HTR-8/SVneo (cell line): ENCODE results near the gene CSF2RB.

Experiments used
- DNase-seq: peaks from one replicate; pipeline ENCODE4 v3.0.0; 2011; ENCODE audit warnings: low spot score, mixed read lengths; ENCODE audit not compliant: insufficient read length
- FAIRE-seq: peaks from 2 replicates; lab custom pipeline; 2011; peaks lifted over from hg19 to GRCh38; lab: Jason Lieb, UNC

The CSF2RB gene

DNA sequence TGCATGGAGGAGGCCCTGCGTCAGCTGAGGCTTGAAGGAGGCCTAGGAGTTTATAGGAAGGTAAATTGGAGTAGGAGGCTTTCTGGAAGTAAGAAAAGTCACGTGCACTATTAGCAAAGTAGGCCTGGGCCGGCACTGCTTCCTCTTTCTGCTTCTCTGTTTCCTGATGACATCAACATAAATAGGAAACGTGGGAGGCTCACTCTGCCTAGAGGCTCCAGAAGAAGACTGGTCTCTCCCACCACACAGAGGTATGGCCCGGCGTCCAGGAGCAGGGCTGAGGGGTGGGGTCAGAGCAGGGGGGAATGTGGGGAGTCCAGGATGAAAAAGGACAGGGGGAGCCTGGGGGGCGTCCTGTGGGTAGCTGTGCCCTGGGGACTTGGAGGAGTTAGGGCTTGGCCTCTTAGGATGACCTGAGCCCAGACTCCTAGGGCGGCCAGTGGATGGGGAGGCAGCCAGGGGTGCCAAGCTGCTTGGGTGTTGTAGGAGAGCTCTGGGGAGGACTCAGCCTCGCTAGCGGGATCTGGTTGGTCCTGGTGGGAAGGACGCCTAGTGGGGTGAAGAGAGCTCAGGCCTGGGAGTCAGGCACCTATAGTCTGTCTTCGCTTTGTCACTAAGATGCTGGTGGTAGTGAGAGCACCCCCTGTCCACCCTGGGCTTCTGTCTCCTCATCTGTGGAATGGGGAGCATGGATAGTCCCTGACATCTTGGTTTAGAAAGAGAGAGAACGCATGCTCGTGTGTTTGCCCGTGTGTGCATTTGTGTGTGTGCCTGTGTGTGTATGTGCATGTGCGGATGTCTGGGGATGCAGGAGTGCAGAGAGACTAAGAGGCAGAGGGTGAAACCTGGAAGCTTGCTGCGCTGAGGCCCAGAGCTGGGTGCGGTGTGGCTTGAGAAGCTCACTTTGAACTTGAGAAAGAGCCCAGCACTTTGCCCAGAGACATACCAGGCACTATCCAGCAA lies at the start of gene CSF2RB:
CSF2RB (plus strand) TSS at position 202 of the 963 bp plus-strand sequence. CDS start 8,580 bp downstream, outside the sequence.
- FAIRE-seq (no peak), DNase-seq (no peak)

DNA sequence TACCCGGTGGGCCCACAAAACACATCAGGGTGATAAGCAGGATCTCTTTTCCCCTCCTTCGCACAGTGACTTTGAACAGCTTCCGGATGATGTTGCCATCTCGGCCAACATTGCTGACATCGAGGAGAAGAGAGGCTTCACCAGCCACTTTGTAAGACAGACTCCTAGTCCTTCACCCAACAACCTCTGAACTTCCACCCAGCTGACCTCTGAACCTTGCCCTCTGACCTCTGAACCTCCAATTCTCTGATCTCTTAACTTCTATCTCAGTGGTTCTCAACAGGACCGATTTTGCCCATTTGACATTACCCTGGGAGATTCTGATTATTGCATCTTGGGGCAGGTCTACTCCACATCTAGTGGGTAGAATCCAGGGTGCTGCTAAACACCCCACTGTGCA lies 49.4 kb upstream of the CSF2RB start:
- no peak for FAIRE-seq
- no peak for DNase-seq

DNA sequence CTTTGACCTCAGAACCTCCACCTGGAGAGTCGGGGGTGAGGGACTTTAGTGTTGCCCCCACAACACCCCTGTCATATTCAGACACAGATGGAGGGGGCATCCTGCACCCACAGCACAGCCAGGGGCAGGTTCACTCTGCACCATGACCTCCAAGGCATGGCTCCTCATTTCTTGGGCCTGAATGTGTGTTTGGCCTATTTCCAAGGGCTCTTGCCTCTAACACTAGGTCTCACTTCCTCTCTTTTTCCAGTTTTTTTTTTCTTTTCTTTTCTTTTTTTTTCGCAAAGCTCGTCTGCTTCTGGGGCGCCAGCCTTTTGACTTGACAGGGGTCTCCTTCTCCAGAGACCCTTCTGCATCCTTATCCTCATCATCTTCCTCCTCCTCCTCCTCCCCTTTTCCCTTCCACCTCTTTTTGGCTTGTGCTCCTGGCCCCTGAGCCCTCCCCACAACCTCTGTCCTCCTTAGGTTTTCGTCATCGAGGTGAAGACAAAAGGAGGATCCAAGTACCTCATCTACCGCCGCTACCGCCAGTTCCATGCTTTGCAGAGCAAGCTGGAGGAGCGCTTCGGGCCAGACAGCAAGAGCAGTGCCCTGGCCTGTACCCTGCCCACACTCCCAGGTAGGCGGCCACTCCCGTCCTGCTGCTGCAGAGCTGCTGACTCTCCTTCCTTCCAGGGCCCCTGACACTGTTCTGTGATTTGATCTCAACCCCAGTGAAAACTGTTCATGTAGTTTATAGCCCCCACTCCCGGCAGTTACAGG lies 48.8 kb upstream of the CSF2RB start:
- FAIRE-seq (no peak), DNase-seq (no peak)

GRCh38 chr22:36865346-36865745 lies 48.1 kb upstream of the CSF2RB start:
- no peak for DNase-seq
- FAIRE-seq, result no peak

GRCh38 chr22:36867695-36868094 lies 45.7 kb upstream of the CSF2RB start:
- DNase-seq (no peak), FAIRE-seq (no peak)

DNA sequence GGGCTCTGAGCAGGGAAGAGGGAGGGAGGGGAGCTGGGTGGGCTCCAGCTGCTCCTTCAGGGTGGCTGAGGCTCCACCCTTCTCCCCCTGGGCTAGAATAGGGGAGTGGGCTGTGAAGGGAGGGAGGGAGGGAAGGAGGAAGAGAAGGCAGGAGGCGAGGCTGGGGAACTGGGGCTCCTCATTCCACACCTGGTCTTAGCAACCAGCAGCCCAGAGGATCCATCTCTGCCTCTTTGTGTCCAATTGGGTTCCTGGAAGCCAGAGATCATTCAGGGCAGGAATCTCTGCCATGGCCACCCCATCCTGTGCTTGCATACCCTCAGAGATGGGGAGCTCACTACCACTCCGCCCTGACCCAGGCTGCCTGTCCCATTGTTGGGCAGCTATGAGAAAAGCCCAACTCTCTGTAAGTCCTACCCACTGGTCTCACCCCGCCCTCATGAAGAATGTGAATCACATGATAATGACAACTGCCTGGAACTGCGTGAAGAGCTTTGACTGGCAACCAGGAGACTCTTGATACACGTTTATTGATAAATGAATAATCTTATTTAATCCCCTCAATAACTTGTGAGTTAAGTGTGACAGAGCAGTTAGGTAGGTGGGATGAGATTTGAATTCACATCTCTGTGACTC lies 44.8 kb upstream of the CSF2RB start:
- FAIRE-seq (no peak), DNase-seq (no peak)

DNA sequence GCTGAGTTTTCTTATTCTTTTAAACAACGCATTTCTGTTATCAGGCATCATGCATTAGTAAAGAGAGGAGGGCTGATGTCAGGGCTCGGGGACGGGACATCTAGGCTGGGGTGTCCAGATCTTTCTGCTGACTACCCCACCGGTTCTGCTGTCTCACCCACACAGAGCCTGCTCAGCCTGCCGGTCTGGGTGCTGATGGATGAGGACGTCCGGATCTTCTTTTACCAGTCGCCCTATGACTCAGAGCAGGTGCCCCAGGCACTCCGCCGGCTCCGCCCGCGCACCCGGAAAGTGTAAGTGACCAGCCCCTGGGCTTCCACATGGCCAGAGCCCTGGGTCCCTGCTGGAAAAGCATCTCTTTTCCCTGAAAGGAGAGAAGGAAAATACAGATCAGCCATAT lies 43.2 kb upstream of the CSF2RB start:
- DNase-seq, result peak; percentile 56
- no peak for FAIRE-seq

DNA sequence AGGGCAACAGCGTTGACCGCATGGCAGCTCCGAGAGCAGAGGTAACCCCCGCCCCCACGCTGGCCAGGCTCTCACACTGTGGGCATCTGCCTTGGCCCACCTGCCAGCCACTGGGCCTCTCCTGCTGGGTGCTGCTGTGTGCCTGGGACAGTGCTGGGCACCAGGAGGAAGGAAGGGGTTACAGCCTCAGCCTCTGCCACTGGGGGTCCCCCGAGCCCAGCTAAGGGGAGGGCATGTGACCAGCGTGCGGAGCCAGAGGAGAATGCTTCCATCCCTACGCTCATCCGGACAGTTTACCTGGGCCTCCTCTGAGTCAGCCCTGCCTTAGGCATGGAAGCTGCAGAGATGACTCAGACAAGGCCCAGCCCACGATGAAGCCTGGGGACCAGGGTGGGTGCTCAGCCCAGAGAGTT lies 41.8 kb upstream of the CSF2RB start:
- FAIRE-seq (no peak), DNase-seq (peak; percentile 41)

- FAIRE-seq (no peak), DNase-seq (no peak)
Measured at GRCh38 chr22:36872084-36872483, 41.3 kb upstream of the CSF2RB start.

GRCh38 chr22:36872866-36873498 lies 40.4 kb upstream of the CSF2RB start:
- DNase-seq (no peak), FAIRE-seq (no peak)

DNA sequence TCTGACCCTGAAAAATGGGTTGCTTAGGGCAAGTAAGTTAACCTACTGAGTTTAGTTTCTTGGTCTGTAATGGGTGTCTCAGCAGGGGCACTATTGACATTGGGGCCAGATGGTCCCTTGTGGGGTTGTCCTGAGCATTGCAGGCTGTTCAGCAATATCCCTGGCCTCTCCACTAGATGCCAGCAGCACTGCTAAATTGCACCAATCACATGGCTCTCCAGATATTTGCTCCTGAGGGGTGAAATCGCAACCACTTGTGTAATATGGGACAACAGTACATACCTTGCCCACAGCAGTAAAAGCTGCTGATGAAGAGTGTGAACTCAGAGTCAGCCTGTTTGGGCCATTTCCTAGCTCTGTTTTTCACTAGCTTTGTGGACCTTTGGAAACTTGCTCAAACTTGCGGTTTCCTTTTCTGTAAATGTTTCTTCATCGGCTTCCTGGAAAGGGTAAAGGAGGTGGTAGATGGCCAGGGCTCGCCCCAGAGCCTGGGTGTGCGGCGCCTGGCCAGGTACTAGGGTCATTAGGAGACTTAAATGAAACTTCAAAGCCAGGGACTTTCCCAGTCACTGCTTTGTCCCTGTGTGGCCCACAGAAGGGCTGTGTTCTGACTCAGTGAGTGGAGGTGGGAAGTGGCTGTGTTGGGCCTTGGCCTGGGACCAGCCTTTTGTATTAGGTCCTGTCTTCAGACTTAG lies 39.7 kb upstream of the CSF2RB start:
- DNase-seq (peak; percentile 75), FAIRE-seq (no peak)

- DNase-seq, result no peak
- no peak for FAIRE-seq
Measured at GRCh38 chr22:36874309-36874696, 39.1 kb upstream of the CSF2RB start.

- no peak for DNase-seq
- FAIRE-seq, result no peak
Measured at GRCh38 chr22:36874736-36875135, 38.7 kb upstream of the CSF2RB start.

DNA sequence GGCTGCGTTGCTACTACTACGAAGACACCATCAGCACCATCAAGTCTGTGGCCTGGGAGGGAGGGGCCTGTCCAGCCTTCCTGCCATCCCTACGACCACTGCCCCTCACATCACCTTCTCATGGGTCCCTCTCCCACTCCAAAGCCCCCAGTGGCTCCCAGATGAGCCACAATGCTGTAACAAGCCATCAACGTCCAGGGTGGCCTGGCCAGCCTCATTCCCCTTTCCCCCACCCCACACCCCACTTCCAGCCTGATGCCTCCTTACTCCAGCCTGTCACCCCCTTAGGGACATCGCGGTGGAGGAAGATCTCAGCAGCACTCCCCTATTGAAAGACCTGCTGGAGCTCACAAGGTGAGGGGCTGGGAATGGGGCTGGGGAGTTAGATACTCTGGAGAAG lies 37.7 kb upstream of the CSF2RB start:
- FAIRE-seq, result no peak

GRCh38 chr22:36879775-36880174 lies 33.7 kb upstream of the CSF2RB start:
- FAIRE-seq (no peak), DNase-seq (no peak)

More for the DNA sequence above, 37.7 kb upstream of the CSF2RB start:
- no peak for DNase-seq

- FAIRE-seq (no peak), DNase-seq (no peak)
Measured at GRCh38 chr22:36881504-36882245, 31.8 kb upstream of the CSF2RB start.

DNA sequence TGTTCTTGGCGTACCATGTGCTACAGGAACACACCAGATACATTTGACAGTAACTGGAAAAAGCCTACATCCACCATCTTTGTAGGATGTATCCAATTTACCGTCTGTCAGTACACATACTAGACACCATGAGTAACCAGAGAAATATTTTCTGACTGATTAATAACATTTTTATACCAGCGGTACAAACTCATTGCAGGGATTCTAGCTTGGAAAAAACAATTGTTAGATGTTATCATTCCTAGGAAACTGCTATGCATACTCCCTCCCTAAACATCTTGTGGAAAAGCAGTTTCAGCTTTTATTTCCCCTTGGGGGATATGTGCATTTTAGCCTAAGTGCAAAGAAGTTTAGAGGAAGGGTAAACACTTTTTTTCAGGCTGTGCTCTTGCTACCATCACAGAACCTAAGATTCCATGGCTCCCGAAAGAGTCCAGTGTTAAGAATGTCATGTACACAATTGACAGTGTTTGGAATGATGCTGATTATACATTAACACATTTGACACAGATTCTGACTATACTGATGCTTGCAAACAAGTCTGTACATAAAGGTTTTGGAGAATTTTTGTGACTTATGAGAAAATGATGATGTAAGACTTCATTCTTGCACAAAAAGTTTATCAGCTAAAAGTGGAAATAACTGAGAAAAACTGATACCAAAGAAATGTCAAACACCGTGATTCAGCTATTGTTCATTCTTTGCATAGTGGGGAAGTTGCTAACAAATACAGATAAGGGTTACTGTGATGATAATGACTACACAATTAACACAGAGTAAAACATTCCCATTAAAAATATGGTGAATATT lies 28.9 kb upstream of the CSF2RB start:
- FAIRE-seq (no peak), DNase-seq (no peak)

DNA sequence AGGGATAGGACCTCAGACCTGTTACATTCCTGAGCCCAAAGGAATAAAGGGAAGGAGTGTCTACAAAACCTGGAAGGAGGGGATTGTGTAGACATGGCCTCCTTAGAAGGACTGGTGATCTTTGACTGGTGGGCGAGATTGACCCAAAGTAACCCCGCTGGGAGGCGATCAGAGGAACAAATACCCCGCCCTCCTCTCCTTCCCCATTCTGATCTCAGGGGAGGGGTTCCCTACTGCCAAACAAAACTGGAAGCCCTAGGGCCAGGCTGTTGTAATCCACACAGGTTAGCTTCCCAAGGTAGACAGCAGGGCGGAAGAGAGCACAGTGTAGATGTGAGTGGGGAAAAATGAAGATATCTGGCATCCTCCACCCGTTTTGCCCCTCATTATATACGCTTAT lies 28.0 kb upstream of the CSF2RB start:
- FAIRE-seq, result no peak
- DNase-seq, result no peak
